Psoas muscle (tissue), 8 donors: ENCODE results near the gene COG5. TPM values are rescaled to one million over a fixed set of nuclear protein-coding genes. Genes with fewer than 3 reads are reported as not detected.

Experiments used
- ATAC-seq, 4 donors: fragments of 200-7000 bp; cut with Tn5 transposase; one replicate each; pipeline ENCODE4 v1.9.1; 2020; ENCODE audit warnings: moderate library complexity in 3 of 4, mild to moderate bottlenecking in 2 of 4
- DNase-seq, 2 donors: peaks; one replicate each; pipeline ENCODE4 v3.0.0-alpha.2; 2020
- H3K27ac ChIP-seq: fragments of 200-600 bp; one replicate; pipeline ENCODE4 v1.8.0; 2022
- H3K27me3 ChIP-seq, 3 donors: fragments of 200-600 bp in 1 of 3; one replicate each; pipeline versions ENCODE4 v1.6.1 to v1.8.0; 2013 to 2022; ENCODE audit warnings: low read length in 2 of 3, mild to moderate bottlenecking in 2 of 3, moderate library complexity in 1 of 3; ENCODE audit not compliant: insufficient read depth in 3 of 3
- H3K36me3 ChIP-seq, 2 donors: fragments of 200-600 bp in 1 of 2; one replicate each; pipeline versions ENCODE4 v1.6.1 to v1.8.0; 2013 to 2022; ENCODE audit warnings: low read depth in 1 of 2, mild to moderate bottlenecking in 1 of 2, moderate library complexity in 1 of 2; ENCODE audit not compliant: insufficient read depth in 1 of 2
- H3K4me1 ChIP-seq: fragments of 200-600 bp; one replicate; pipeline ENCODE4 v1.8.0; 2022
- H3K4me3 ChIP-seq: fragments of 200-600 bp; one replicate; pipeline ENCODE4 v1.8.0; 2022; ENCODE audit warnings: mild to moderate bottlenecking
- H3K9me3 ChIP-seq: fragments of 200-600 bp; one replicate; pipeline ENCODE4 v1.8.0; 2022
- WGBS, 3 donors: extraction: QIAGEN DNeasy Blood & Tissue Kit; methylation state at CpG; one replicate each; pipeline versions ENCODE4 v1.1.6 to v1.1.7; 2013; 5-methylcytosine and 5-hydroxymethylcytosine counted together
- intact Hi-C, 2 donors: fragments of 100-400 bp; cut with DNase I; formaldehyde crosslinking; loops; one replicate each; pipeline versions ENCODE4 v1.11.0 to v1.14.2; 2022
- polyA plus RNA-seq, 3 donors: library from polyadenylated mRNA; stranded (reverse); fragments of 200-250 nt; gene quantifications; one replicate each; pipeline ENCODE4 v1.2.3, GENCODE V29; 2013
- total RNA-seq, 4 donors: library from RNA; stranded (reverse); fragmentation: NEBNext Ultra II Directional in 2 of 4; extraction: Animal tissue kit (Norgen Biotek cat#: 25700) in 2 of 4; gene quantifications; one replicate each; pipeline versions ENCODE4 v1.2.1 to v1.2.4, GENCODE V29; 2021 to 2023
- TF ChIP-seq, protein P1 (sequence below): fragments of 200-600 bp; IDR thresholded peaks from one replicate; pipeline ENCODE4 v1.8.0; 2022; ENCODE audit warnings: antibody characterized with exemption
- donor health status: healthy with polysubstance abuse.
- donor health status: DM: no; HTN: no; CAD: no; lungs with moderate emphysema.
- donor health status: Bipolar disorder and iron deficiency.
- donor health status: healthy.
- donor health status: DM: yes; HTN: yes; CAD: no.
- donor health status: DM: no; HTN: no; CAD: no.
- donor health status: DM: no; HTN: no; CAD: no.
- donor health status: DM: yes; HTN: yes; CAD: no.

The COG5 gene
- total and polyA plus RNA-seq, 7 donors: 4.8 to 35.1 (median 18.8) TPM

GRCh38 chr7:107262857-107263256 is 300.9 kb downstream of the COG5 start:
- 55 to 65% (median 62%) methylated on average over 2 of the region's 2 CpGs for WGBS, 3 donors
- Histone ChIP-seq H3K27ac (no peak overlapping the region), H3K4me3 (no peak overlapping the region), H3K36me3 (no peaks in the 10 kb centered on the region), H3K9me3 (no peaks in the 10 kb centered on the region), H3K4me1 (peaks cover 3% of the 10 kb centered on the region), H3K27me3 (no peaks in the 10 kb centered on the region)
- intact Hi-C loops: no loop called here
- DNase-seq (no peak), ATAC-seq (no peak)
- TF ChIP-seq, protein P1, sequence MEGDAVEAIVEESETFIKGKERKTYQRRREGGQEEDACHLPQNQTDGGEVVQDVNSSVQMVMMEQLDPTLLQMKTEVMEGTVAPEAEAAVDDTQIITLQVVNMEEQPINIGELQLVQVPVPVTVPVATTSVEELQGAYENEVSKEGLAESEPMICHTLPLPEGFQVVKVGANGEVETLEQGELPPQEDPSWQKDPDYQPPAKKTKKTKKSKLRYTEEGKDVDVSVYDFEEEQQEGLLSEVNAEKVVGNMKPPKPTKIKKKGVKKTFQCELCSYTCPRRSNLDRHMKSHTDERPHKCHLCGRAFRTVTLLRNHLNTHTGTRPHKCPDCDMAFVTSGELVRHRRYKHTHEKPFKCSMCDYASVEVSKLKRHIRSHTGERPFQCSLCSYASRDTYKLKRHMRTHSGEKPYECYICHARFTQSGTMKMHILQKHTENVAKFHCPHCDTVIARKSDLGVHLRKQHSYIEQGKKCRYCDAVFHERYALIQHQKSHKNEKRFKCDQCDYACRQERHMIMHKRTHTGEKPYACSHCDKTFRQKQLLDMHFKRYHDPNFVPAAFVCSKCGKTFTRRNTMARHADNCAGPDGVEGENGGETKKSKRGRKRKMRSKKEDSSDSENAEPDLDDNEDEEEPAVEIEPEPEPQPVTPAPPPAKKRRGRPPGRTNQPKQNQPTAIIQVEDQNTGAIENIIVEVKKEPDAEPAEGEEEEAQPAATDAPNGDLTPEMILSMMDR: no peak

DNA sequence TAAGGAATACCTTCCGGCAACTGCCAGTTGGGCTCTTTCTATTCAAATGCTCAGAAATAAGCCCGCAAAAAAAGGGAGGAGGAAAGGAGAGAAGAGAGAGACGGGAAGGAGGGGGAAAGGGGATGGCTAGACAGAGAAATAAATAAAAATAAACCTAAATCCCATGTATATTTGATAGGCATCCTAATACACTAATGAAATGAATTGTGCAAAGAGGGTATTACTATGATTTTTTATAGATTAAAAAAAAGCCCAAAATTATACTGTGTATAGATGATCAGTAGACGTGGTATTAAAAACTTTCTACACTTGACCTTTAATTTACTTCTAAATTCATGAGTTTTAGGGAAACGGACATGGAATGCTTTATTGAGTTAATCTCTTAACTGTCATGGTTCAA is 305.0 kb downstream of the COG5 start:
- H3K4me1 ChIP-seq: peaks cover 17% of the 10 kb centered on the region
- DNase-seq: no peak
- no peaks in the 10 kb centered on the region for H3K9me3 ChIP-seq
- no peaks in the 10 kb centered on the region for H3K27me3 ChIP-seq
- ATAC-seq: no peak
- WGBS, 3 donors: 86 to 97% (median 91%) methylated on average over 5 of the region's 5 CpGs
- TF ChIP-seq, protein P1: no peak
- H3K27ac ChIP-seq: no peak overlapping the region
- no peaks in the 10 kb centered on the region for H3K36me3 ChIP-seq
- intact Hi-C loops: no loop called here
- no peak overlapping the region for H3K4me3 ChIP-seq

- no peak overlapping the region for H3K27ac ChIP-seq
- H3K4me1 ChIP-seq: peaks cover 20% of the 10 kb centered on the region
- ATAC-seq: no peak
Measured at GRCh38 chr7:107255602-107256001, 308.1 kb downstream of the COG5 start.

GRCh38 chr7:107254398-107254985 is 309.2 kb downstream of the COG5 start:
- 86 to 94% (median 88%) methylated on average over 5 of the region's 5 CpGs for WGBS, 3 donors
- TF ChIP-seq, protein P1: no peak
- no peak for DNase-seq
- peaks cover 20% of the 10 kb centered on the region for H3K4me1 ChIP-seq
- no peaks in the 10 kb centered on the region for H3K9me3 ChIP-seq
- H3K4me3 ChIP-seq: no peak overlapping the region
- no peaks in the 10 kb centered on the region for H3K27me3 ChIP-seq
- peak in 3 of 4 donors; percentile 30 to 80 (median 63) for ATAC-seq
- H3K36me3 ChIP-seq: no peaks in the 10 kb centered on the region
- peak overlapping the region; percentile 38 for H3K27ac ChIP-seq
- intact Hi-C loops: no loop called here

More at GRCh38 chr7:107255602-107256001, 308.1 kb downstream of the COG5 start:
- intact Hi-C loops: no loop called here
- Histone ChIP-seq H3K27me3 (no peaks in the 10 kb centered on the region), H3K4me3 (no peak overlapping the region), H3K36me3 (no peaks in the 10 kb centered on the region), H3K9me3 (no peaks in the 10 kb centered on the region)
- DNase-seq: no peak
- TF ChIP-seq, protein P1: no peak
- 95 to 98% (median 96%) methylated on average over 4 of the region's 4 CpGs for WGBS, 3 donors

- intact Hi-C loops: no loop called here
- 63 to 67% (median 63%) methylated on average over 3 of the region's 3 CpGs for WGBS, 3 donors
- no peaks in the 10 kb centered on the region for H3K9me3 ChIP-seq
- H3K27ac ChIP-seq: peak overlapping the region; percentile 38
- TF ChIP-seq, protein P1: no peak
- H3K27me3 ChIP-seq: no peaks in the 10 kb centered on the region
- peaks cover 20% of the 10 kb centered on the region for H3K4me1 ChIP-seq
- no peaks in the 10 kb centered on the region for H3K36me3 ChIP-seq
- ATAC-seq (peak in 3 of 4 donors; percentile 61 to 83 (median 81)), DNase-seq (no peak)
- H3K4me3 ChIP-seq: no peak overlapping the region
Measured at GRCh38 chr7:107253599-107253998, 310.1 kb downstream of the COG5 start.
